ENCODE data around the gene STON2.

GRCh38 chr14:81305743-81306142, 94.4 kb downstream of the STON2 start:
- TF ChIP-seq POLR2AphosphoS5 (IDR thresholded peaks at IDR 0.05; ENCODE audit: low read depth, low read length) (no peak), TAF1 (IDR thresholded peaks at IDR 0.05; ENCODE audit: borderline replicate concordance, low read depth, low read length) (no peak)

Data from GM12892 (cell line).